CD4-positive, alpha-beta T cell (primary cell): ENCODE results near the gene CLBA1. TPM values are rescaled to one million over a fixed set of nuclear protein-coding genes. Genes with fewer than 3 reads are reported as not detected.

Experiments
- ATAC-seq: fragments of 200-7000 bp; cut with Tn5 transposase; one replicate; pipeline ENCODE4 v1.10.0; 2022; ENCODE audit warnings: mild to moderate bottlenecking; ENCODE audit not compliant: poor library complexity
- CTCF ChIA-PET: fragments of 350-600 bp; sonication (Branson Sonifier 250); formaldehyde crosslinking; loops from one replicate; lab custom pipeline; 2021; ENCODE audit warnings: antibody characterized with exemption, inconsistent platforms; lab: Charles Lee
- POLR2A ChIA-PET: fragments of 350-600 bp; sonication (Branson Sonifier 250); formaldehyde crosslinking; loops from one replicate; lab custom pipeline; 2021; ENCODE audit warnings: antibody characterized with exemption, inconsistent platforms; lab: Charles Lee
- DNase-seq, 14 experiments: peaks; one replicate each; pipeline ENCODE4 v3.0.0-alpha.2; 2013 to 2020; ENCODE audit warnings: mixed read lengths in 2 of 14
- H3K27ac ChIP-seq, 2 donors: one replicate each; pipeline versions ENCODE4 v1.5.1 to v1.7.0; 2013; ENCODE audit warnings: low read length in 2 of 2, low read depth in 1 of 2, mild to moderate bottlenecking in 1 of 2
- H3K27me3 ChIP-seq, 2 experiments: 1 replicate in 1 of 2; 2 replicates in 1 of 2; pipeline versions ENCODE4 v1.6.1 to v1.7.0; 2013; ENCODE audit warnings: low read length in 2 of 2, control low read depth in 1 of 2, mild to moderate bottlenecking in 1 of 2, moderate library complexity in 1 of 2; ENCODE audit not compliant: insufficient read depth in 2 of 2, control insufficient read depth in 1 of 2
- H3K36me3 ChIP-seq: one replicate; pipeline ENCODE4 v1.6.1; 2013; ENCODE audit warnings: low read length, control low read depth; ENCODE audit not compliant: insufficient read depth
- H3K4me1 ChIP-seq: one replicate; pipeline ENCODE4 v1.6.1; 2013; ENCODE audit warnings: low read length, control low read depth; ENCODE audit not compliant: insufficient read depth
- H3K4me3 ChIP-seq: one replicate; pipeline ENCODE4 v1.5.1; 2013; ENCODE audit warnings: mild to moderate bottlenecking, low read length, moderate library complexity
- H3K9me3 ChIP-seq, 2 experiments: 1 replicate in 1 of 2; 2 replicates in 1 of 2; pipeline versions ENCODE4 v1.6.1 to v1.7.0; 2013; ENCODE audit warnings: low read length in 2 of 2, mild to moderate bottlenecking in 2 of 2, control low read depth in 1 of 2, moderate library complexity in 1 of 2; ENCODE audit not compliant: control insufficient read depth in 1 of 2, insufficient read depth in 1 of 2
- H3K27ac Mint-ChIP-seq: one replicate; pipeline ENCODE4 v1.8.0; 2020; ENCODE audit warnings: mixed read lengths
- H3K27me3 Mint-ChIP-seq: one replicate; pipeline ENCODE4 v1.8.0; 2021; ENCODE audit warnings: mixed read lengths
- H3K36me3 Mint-ChIP-seq: one replicate; pipeline ENCODE4 v1.8.0; 2021; ENCODE audit warnings: low read depth, mixed read lengths
- H3K4me1 Mint-ChIP-seq: one replicate; pipeline ENCODE4 v1.8.0; 2021; ENCODE audit warnings: low read depth, mixed read lengths
- H3K4me3 Mint-ChIP-seq: one replicate; pipeline ENCODE4 v1.8.0; 2020; ENCODE audit warnings: mild to moderate bottlenecking, mixed read lengths
- H3K9me3 Mint-ChIP-seq: one replicate; pipeline ENCODE4 v1.8.0; 2020; ENCODE audit warnings: mixed read lengths
- CTCF ChIP-seq: fragments of 200-600 bp; IDR thresholded peaks from one replicate; pipeline ENCODE4 v1.8.0; 2022; ENCODE audit warnings: antibody characterized with exemption, mild to moderate bottlenecking
- intact Hi-C, 2 experiments: fragments of 100-400 bp; cut with DNase I in 1 of 2; cut with micrococcal nuclease in 1 of 2; formaldehyde crosslinking; loops; one replicate each; pipeline versions ENCODE4 v1.15.1 to v1.9.0; 2023 to 2025; cut with DNase I, micrococcal nuclease
- total RNA-seq, 174 experiments: library from RNA in 2 of 174; stranded (reverse) in 2 of 174; gene quantifications; one replicate each; pipeline ENCODE4 v1.2.3 and lab custom pipeline; 2021 to 2026

The CLBA1 gene
- total RNA-seq, 2 experiments from 2014 or later, result 1.7 to 1.8 TPM

- no peak overlapping the region for H3K27ac Mint-ChIP-seq
- H3K9me3 ChIP-seq, result no peaks in the 10 kb centered on the region
- ChIA-PET CTCF (no interaction called here), POLR2A (no interaction called here)
- no peak overlapping the region for H3K4me3 Mint-ChIP-seq
- intact Hi-C loops, result no loop called here
- H3K4me1 Mint-ChIP-seq, result peaks cover 5% of the 10 kb centered on the region
- peaks cover 0 to 13% of the 10 kb centered on the region in 2 experiments for H3K27me3 ChIP-seq
- H3K27ac ChIP-seq, result no peak overlapping the region
- ATAC-seq (no peak), DNase-seq (no peak)
- H3K4me1 ChIP-seq, result peaks cover 3% of the 10 kb centered on the region
- no peak for TF ChIP-seq CTCF
- no peaks in the 10 kb centered on the region for H3K36me3 Mint-ChIP-seq
- H3K27me3 Mint-ChIP-seq, result peaks cover 21% of the 10 kb centered on the region
- no peaks in the 10 kb centered on the region for H3K9me3 Mint-ChIP-seq
- no peaks in the 10 kb centered on the region for H3K36me3 ChIP-seq
- H3K4me3 ChIP-seq, result no peak overlapping the region
These were observed 46.6 kb upstream of the CLBA1 start for GRCh38 chr14:104938960-104939359.

GRCh38 chr14:104939666-104940410 is 45.8 kb upstream of the CLBA1 start:
- no peaks in the 10 kb centered on the region for H3K9me3 Mint-ChIP-seq
- H3K4me3 ChIP-seq, result no peak overlapping the region
- H3K9me3 ChIP-seq, result no peaks in the 10 kb centered on the region

GRCh38 chr14:104940526-104941150 is 45.0 kb upstream of the CLBA1 start:
- intact Hi-C loops, result no loop called here
- Histone ChIP-seq H3K4me3 (no peak overlapping the region), H3K9me3 (no peaks in the 10 kb centered on the region), H3K36me3 (no peaks in the 10 kb centered on the region), H3K27me3 (peaks cover 0 to 13% of the 10 kb centered on the region in 2 experiments), H3K27ac (no peak overlapping the region), H3K4me1 (no peaks in the 10 kb centered on the region)
- CTCF ChIA-PET, result no interaction called here
- DNase-seq (no peak), ATAC-seq (no peak)
- Mint-ChIP-seq H3K36me3 (no peaks in the 10 kb centered on the region), H3K9me3 (no peaks in the 10 kb centered on the region), H3K4me1 (no peaks in the 10 kb centered on the region), H3K27me3 (peaks cover 11% of the 10 kb centered on the region), H3K27ac (no peak overlapping the region), H3K4me3 (no peak overlapping the region)
- POLR2A ChIA-PET, result no interaction called here
- no peak for TF ChIP-seq CTCF

More at GRCh38 chr14:104939666-104940410, 45.8 kb upstream of the CLBA1 start:
- no peaks in the 10 kb centered on the region for H3K36me3 Mint-ChIP-seq
- POLR2A ChIA-PET, result no interaction called here
- CTCF ChIA-PET, result no interaction called here
- ATAC-seq, result no peak
- Histone ChIP-seq H3K36me3 (no peaks in the 10 kb centered on the region), H3K27me3 (peaks cover 0 to 13% of the 10 kb centered on the region in 2 experiments), H3K27ac (no peak overlapping the region), H3K4me1 (no peaks in the 10 kb centered on the region)
- no peak overlapping the region for H3K27ac Mint-ChIP-seq
- peaks cover 15% of the 10 kb centered on the region for H3K27me3 Mint-ChIP-seq
- no peaks in the 10 kb centered on the region for H3K4me1 Mint-ChIP-seq
- H3K4me3 Mint-ChIP-seq, result no peak overlapping the region
- intact Hi-C loops, result no loop called here
- DNase-seq, result peak in 1 of 14 experiments; percentile 3
- TF ChIP-seq CTCF, result no peak
